Ishikawa (cell line): Measurements from ENCODE around the gene DEXI.

Experiments used
- EGR1 ChIP-seq: IDR thresholded peaks from 2 replicates; pipeline ENCODE4 v1.6.1; 2012
- MAX ChIP-seq: IDR thresholded peaks from 2 replicates; pipeline ENCODE4 v1.6.1; 2012
- NFIC ChIP-seq: IDR thresholded peaks from 2 replicates; pipeline ENCODE4 v1.6.1; 2012

GRCh38 chr16:10922328-10923145 lies 19.7 kb downstream of the DEXI start:
- no peak for TF ChIP-seq MAX
- no peak for TF ChIP-seq EGR1
- no peak for TF ChIP-seq NFIC
